ENCODE data around the gene ATP10B.

The ATP10B gene

GRCh38 chr5:160620401-160620800 is 231.6 kb downstream of the ATP10B start:
- no peak for TF ChIP-seq ZFX (IDR thresholded peaks at IDR 0.05)
- TF ChIP-seq CTCF (conservative IDR thresholded peaks at IDR 0.05): no peak
- no peak overlapping the region for H3K27ac ChIP-seq

DNA sequence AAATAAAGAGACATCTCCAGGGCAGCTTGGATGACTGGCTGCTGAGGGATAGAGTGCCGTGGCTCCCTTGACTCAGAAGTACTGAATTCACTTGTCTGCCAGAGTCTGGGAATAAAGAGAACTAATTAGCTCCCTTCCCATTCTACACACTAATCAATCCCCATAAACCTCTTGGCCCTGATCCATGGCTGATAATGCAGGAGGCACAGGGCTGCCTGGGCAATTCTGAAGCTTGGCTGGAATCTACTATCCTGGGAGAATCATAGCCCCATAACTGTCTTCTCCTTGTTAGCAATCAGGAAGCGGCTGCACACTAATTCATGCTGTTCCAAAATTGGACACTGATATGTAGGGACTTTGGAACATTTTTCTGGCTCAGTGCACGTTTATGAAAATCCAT is 232.6 kb downstream of the ATP10B start:
- TF ChIP-seq CTCF (conservative IDR thresholded peaks at IDR 0.05) (no peak), ZFX (IDR thresholded peaks at IDR 0.05) (no peak)
- no peak overlapping the region for H3K27ac ChIP-seq

DNA sequence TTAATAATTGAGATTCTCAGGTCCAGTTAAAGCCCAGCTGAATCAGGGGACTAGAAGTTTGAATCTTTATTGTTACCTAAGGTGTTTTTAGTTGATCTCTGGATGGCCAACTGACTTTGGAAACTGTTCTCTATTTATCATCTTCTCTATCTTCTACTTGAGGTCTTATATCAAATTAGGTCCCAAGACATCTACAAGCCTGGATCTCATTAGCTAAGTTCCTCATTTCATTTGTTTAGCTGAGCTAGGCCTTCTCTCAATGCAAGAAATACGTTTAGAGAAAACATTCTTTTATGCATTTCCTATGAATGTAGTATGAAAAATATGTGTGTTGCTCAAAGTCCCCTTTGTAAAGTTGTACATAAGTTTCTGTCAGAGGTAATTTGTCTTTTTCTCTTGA is 233.7 kb downstream of the ATP10B start:
- H3K27ac ChIP-seq: no peak overlapping the region
- no peak for TF ChIP-seq CTCF (conservative IDR thresholded peaks at IDR 0.05)
- no peak for TF ChIP-seq ZFX (IDR thresholded peaks at IDR 0.05)

DNA sequence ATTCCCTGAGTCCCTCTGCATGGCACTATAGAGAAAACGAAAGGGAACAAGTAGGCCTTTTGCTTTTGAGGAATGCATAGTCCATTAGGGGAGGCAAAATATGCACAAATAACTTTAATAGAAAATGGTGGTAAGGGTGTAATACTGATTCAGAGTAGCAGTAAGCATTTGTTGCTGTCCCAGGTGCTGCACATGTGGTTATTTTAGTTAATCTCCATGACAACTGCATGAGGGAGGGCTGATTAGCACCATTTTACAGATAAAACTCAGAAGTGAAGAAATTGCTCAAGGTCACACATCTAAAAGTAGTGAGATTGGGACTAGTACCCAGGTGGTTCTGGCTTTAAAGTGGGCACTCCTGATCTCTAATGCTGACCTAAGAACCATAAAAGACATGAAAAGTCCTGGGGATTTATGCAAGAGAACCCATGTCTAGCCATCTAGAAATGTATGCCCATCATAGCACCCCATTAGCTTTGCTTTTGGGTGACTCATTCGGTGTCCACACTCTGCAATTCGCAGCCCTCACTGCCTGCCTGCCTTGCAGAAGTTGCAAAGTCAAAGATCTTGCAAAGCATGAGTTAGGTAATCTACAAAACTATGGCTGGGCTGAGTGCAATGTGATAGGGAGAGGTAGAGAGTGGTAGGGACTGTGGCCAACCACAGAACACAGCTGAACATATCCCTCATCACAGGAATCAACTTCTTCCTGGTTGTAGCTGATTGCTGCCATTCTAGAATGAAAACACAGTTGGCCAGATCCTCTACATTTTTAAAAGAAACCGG is 235.1 kb downstream of the ATP10B start:
- H3K27ac ChIP-seq: no peak overlapping the region

DNA sequence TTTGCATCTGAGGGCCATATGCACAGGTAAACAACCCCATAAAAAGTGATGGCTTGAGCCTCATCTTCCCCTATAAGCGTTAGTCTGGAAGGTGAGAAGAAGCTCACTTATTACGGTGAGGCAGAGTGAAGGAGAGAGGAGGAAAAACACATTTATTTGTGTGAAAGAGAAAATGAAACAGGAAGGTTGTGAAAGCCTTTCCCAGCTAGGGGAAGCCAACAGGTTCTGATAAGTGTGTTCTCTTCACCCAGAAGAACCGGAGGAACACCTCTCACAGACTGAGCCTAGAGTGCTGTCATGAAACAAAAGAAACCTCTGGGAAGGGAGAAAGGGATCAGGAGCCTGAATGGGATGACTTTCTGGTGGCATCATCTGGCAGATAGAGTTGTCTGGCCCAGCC is 237.9 kb downstream of the ATP10B start:
- no peak overlapping the region for H3K27ac ChIP-seq
- no peak for TF ChIP-seq CTCF (conservative IDR thresholded peaks at IDR 0.05)
- TF ChIP-seq ZFX (IDR thresholded peaks at IDR 0.05): no peak

More for the DNA sequence above, 235.1 kb downstream of the ATP10B start:
- TF ChIP-seq ZFX (IDR thresholded peaks at IDR 0.05): no peak
- no peak for TF ChIP-seq CTCF (conservative IDR thresholded peaks at IDR 0.05)

DNA sequence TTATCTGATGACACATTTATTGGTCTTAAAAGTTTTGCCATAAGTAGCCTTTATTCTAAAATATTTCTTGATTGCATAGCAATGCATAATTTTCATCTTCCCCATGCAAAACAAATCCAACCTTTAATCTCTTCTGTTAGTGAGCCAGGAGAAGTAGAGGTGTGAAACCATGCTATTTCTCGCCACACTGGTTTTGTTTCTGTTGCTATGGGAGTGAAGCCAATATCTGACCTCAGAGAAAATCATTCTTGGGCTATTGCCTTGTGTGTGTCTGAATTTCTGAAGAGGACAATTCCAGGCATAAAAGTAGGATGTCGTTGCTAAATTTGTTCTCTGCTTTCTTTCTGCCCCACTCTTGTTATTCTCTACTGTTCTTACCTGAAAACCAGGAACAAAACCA is 246.7 kb downstream of the ATP10B start:
- no peak overlapping the region for H3K27ac ChIP-seq
- TF ChIP-seq CTCF (conservative IDR thresholded peaks at IDR 0.05) (no peak), ZFX (IDR thresholded peaks at IDR 0.05) (no peak)

GRCh38 chr5:160604484-160604883 is 247.5 kb downstream of the ATP10B start:
- TF ChIP-seq CTCF (conservative IDR thresholded peaks at IDR 0.05) (no peak), ZFX (IDR thresholded peaks at IDR 0.05) (no peak)
- no peak overlapping the region for H3K27ac ChIP-seq
